Measurements from ENCODE around the gene ENO2. TPM values are rescaled to one million over a fixed set of nuclear protein-coding genes. Genes with fewer than 3 reads are reported as not detected.
A peak's percentile ranks its signal among the peaks of the same experiment; 100 is the strongest.

The ENO2 gene
- total RNA-seq, 1 experiment from 2014 or later: 30.2 TPM

DNA sequence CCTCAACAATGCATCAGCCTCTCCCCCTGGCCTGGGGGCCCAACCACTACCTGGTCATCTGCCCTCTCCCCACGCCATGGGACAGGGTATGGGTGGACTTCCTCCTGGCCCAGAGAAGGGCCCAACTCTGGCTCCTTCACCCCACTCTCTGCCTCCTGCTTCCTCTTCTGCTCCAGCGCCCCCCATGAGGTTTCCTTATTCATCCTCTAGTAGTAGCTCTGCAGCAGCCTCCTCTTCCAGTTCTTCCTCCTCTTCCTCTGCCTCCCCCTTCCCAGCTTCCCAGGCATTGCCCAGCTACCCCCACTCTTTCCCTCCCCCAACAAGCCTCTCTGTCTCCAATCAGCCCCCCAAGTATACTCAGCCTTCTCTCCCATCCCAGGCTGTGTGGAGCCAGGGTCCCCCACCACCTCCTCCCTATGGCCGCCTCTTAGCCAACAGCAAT lies 21.8 kb downstream of the ENO2 start:
- intact Hi-C loops (cut with micrococcal nuclease): no loop called here
- Histone ChIP-seq H3K4me1 (ENCODE audit: insufficient read depth, low read length) (peaks cover 7% of the 10 kb centered on the region; the same call in 1 of the 2 replicates), H3K9me3 (ENCODE audit: low read length) (no peaks in the 10 kb centered on the region), H3F3A (ENCODE audit: low read length, unreplicated experiment) (no peaks in the 10 kb centered on the region), H3K27ac (ENCODE audit: low read length) (no peak overlapping the region), H3K36me3 (ENCODE audit: low read depth, low read length) (peaks cover 4% of the 10 kb centered on the region; the same call in 1 of the 2 replicates), H4K20me1 (ENCODE audit: low read length) (no peaks in the 10 kb centered on the region), H3K27me3 (ENCODE audit: low read length) (no peaks in the 10 kb centered on the region), H3K9ac (ENCODE audit: low read length) (no peak overlapping the region), H3K9me2 (replicated peaks; ENCODE audit: low read length) (no peaks in the 10 kb centered on the region), H3K4me2 (ENCODE audit: low read length) (no peak overlapping the region), H3K79me2 (ENCODE audit: low read length) (peaks cover 13% of the 10 kb centered on the region), H2AFZ (ENCODE audit: low read length) (no peak overlapping the region), H3K4me3 (ENCODE audit: low read length) (no peak overlapping the region)
- no TSS peak for BruUV-seq (replicated peaks)
- ChIA-PET CTCF (no interaction called here), POLR2A (ENCODE audit: unreplicated experiment) (no interaction called here)
- ATAC-seq (no peak), DNase-seq (no peak)
- TF ChIP-seq, protein P1, sequence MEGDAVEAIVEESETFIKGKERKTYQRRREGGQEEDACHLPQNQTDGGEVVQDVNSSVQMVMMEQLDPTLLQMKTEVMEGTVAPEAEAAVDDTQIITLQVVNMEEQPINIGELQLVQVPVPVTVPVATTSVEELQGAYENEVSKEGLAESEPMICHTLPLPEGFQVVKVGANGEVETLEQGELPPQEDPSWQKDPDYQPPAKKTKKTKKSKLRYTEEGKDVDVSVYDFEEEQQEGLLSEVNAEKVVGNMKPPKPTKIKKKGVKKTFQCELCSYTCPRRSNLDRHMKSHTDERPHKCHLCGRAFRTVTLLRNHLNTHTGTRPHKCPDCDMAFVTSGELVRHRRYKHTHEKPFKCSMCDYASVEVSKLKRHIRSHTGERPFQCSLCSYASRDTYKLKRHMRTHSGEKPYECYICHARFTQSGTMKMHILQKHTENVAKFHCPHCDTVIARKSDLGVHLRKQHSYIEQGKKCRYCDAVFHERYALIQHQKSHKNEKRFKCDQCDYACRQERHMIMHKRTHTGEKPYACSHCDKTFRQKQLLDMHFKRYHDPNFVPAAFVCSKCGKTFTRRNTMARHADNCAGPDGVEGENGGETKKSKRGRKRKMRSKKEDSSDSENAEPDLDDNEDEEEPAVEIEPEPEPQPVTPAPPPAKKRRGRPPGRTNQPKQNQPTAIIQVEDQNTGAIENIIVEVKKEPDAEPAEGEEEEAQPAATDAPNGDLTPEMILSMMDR (conservative IDR thresholded peaks at IDR 0.05; ENCODE audit: low read depth, low read length): no peak
- TF ChIP-seq EZH2phosphoT487 (IDR thresholded peaks at IDR 0.05; ENCODE audit: borderline replicate concordance, low read length): no peak
- TF ChIP-seq EZH2 (IDR thresholded peaks at IDR 0.05; ENCODE audit: low read length, unreplicated experiment): no peak

DNA sequence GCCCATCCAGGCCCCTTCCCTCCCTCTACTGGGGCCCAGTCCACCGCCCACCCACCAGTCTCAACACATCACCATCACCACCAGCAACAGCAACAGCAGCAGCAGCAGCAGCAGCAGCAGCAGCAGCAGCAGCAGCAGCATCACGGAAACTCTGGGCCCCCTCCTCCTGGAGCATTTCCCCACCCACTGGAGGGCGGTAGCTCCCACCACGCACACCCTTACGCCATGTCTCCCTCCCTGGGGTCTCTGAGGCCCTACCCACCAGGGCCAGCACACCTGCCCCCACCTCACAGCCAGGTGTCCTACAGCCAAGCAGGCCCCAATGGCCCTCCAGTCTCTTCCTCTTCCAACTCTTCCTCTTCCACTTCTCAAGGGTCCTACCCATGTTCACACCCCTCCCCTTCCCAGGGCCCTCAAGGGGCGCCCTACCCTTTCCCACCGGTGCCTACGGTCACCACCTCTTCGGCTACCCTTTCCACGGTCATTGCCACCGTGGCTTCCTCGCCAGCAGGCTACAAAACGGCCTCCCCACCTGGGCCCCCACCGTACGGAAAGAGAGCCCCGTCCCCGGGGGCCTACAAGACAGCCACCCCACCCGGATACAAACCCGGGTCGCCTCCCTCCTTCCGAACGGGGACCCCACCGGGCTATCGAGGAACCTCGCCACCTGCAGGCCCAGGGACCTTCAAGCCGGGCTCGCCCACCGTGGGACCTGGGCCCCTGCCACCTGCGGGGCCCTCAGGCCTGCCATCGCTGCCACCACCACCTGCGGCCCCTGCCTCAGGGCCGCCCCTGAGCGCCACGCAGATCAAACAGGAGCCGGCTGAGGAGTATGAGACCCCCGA lies 22.5 kb downstream of the ENO2 start:
- Histone ChIP-seq H3K9me2 (replicated peaks; ENCODE audit: low read length) (no peaks in the 10 kb centered on the region), H3K4me3 (ENCODE audit: low read length) (peak overlapping the region; percentile 62; the same call in 1 of the 2 replicates), H3K4me1 (ENCODE audit: insufficient read depth, low read length) (peaks cover 7% of the 10 kb centered on the region; the same call in 1 of the 2 replicates), H4K20me1 (ENCODE audit: low read length) (no peaks in the 10 kb centered on the region), H2AFZ (ENCODE audit: low read length) (no peak overlapping the region), H3K9me3 (ENCODE audit: low read length) (no peaks in the 10 kb centered on the region), H3K9ac (ENCODE audit: low read length) (peak overlapping the region; percentile 80), H3K36me3 (ENCODE audit: low read depth, low read length) (peaks cover 4% of the 10 kb centered on the region; the same call in 1 of the 2 replicates), H3F3A (ENCODE audit: low read length, unreplicated experiment) (no peaks in the 10 kb centered on the region), H3K79me2 (ENCODE audit: low read length) (peaks cover 12% of the 10 kb centered on the region), H3K27ac (ENCODE audit: low read length) (no peak overlapping the region), H3K27me3 (ENCODE audit: low read length) (no peaks in the 10 kb centered on the region), H3K4me2 (ENCODE audit: low read length) (peak overlapping the region; percentile 86)
- ATAC-seq (no peak), DNase-seq (no peak)
- POLR2A ChIA-PET (ENCODE audit: unreplicated experiment): interaction anchor here (0.5 kb wide), 1 partner anchor 41 kb away, joined by 6 read pairs; no protein-coding TSS in a partner anchor
- CTCF ChIA-PET: interaction anchor here (1.0 kb wide), 1 partner anchor 12 kb away, joined by 6 read pairs; no protein-coding TSS in a partner anchor
- intact Hi-C loops (cut with micrococcal nuclease): no loop called here
- TF ChIP-seq EZH2 (IDR thresholded peaks at IDR 0.05; ENCODE audit: low read length, unreplicated experiment): no peak
- TF ChIP-seq, protein P1 (conservative IDR thresholded peaks at IDR 0.05; ENCODE audit: low read depth, low read length): no peak
- TF ChIP-seq EZH2phosphoT487 (IDR thresholded peaks at IDR 0.05; ENCODE audit: borderline replicate concordance, low read length): no peak
- TSS peak; percentile 28 for BruUV-seq (replicated peaks)
